ENCODE data around the gene MYL7. TPM values are rescaled to one million over a fixed set of nuclear protein-coding genes. Genes with fewer than 3 reads are reported as not detected.

Gene MYL7
- total RNA-seq: not detected

GRCh38 chr7:44141221-44141850 lies at the start of gene MYL7:
TSS of gene MYL7 (minus strand) at chr7:44141332. CDS start at chr7:44141305, 27 bp downstream.
- no peak for DNase-seq (ENCODE audit: extremely low spot score)
- no peak within 1 kb of the TSS for H3K4me3 ChIP-seq
- no peak for TF ChIP-seq POLR2A (IDR thresholded peaks at IDR 0.05; ENCODE audit: low read depth)
- TF ChIP-seq POLR2AphosphoS5 (IDR thresholded peaks at IDR 0.05): no peak
- no peak for TF ChIP-seq CTCF (IDR thresholded peaks at IDR 0.05)
- no peak for TF ChIP-seq EP300 (IDR thresholded peaks at IDR 0.05)
- no peak within 1 kb of the TSS for H3K27ac ChIP-seq (replicated peaks in 1 of 4)
- H3K9me3 ChIP-seq: no peaks in the 10 kb centered on the region
- peaks cover 0 to 17% (median 4%) of the 10 kb centered on the region in 4 donors for H3K27me3 ChIP-seq
- 90% methylated on average over 4 of the region's 6 CpGs for WGBS
- intact Hi-C loops (cut with DNase I): no loop called here
- peaks cover 13 to 15% (median 14%) of the 10 kb centered on the region in 4 donors for H3K4me1 ChIP-seq
- no peaks in the 10 kb centered on the region for H3K36me3 ChIP-seq

- H3K36me3 ChIP-seq: no peaks in the 10 kb centered on the region
- H3K27me3 ChIP-seq: peaks cover 0 to 30% (median 0%) of the 10 kb centered on the region in 4 donors
- H3K9me3 ChIP-seq: no peaks in the 10 kb centered on the region
- no peak overlapping the region for H3K27ac ChIP-seq (replicated peaks in 1 of 4)
- no peak for DNase-seq (ENCODE audit: extremely low spot score)
- H3K4me3 ChIP-seq: no peak overlapping the region
- no peaks in the 10 kb centered on the region for H3K4me1 ChIP-seq
- TF ChIP-seq CTCF (IDR thresholded peaks at IDR 0.05): no peak
- TF ChIP-seq POLR2AphosphoS5 (IDR thresholded peaks at IDR 0.05): no peak
- no peak for TF ChIP-seq POLR2A (IDR thresholded peaks at IDR 0.05; ENCODE audit: low read depth)
- TF ChIP-seq EP300 (IDR thresholded peaks at IDR 0.05): no peak
- intact Hi-C loops (cut with DNase I): loop anchor here (10.0 kb wide), 1 partner anchor 55 kb away; no protein-coding TSS in a partner anchor
- WGBS: 81% methylated on average over 11 of the region's 14 CpGs
Measured at GRCh38 chr7:44189993-44190872, 49.1 kb upstream of the MYL7 start.

- Histone ChIP-seq H3K4me1 (no peaks in the 10 kb centered on the region), H3K27me3 (peaks cover 0 to 28% (median 0%) of the 10 kb centered on the region in 4 donors), H3K27ac (replicated peaks in 1 of 4) (no peak within 1 kb of the TSS), H3K36me3 (no peaks in the 10 kb centered on the region), H3K4me3 (no peak within 1 kb of the TSS), H3K9me3 (no peaks in the 10 kb centered on the region)
- 90% methylated on average over 4 of the region's 11 CpGs for WGBS
- no peak for DNase-seq (ENCODE audit: extremely low spot score)
- TF ChIP-seq EP300 (IDR thresholded peaks at IDR 0.05) (no peak), POLR2A (IDR thresholded peaks at IDR 0.05; ENCODE audit: low read depth) (no peak), POLR2AphosphoS5 (IDR thresholded peaks at IDR 0.05) (no peak)
- intact Hi-C loops (cut with DNase I): no loop called here
Measured at GRCh38 chr7:44189286-44189992, 48.3 kb upstream of the MYL7 start, which contains the start of gene GCK. TSS of gene GCK (minus strand) at chr7:44189439. CDS start at chr7:44188953, 486 bp downstream.

GRCh38 chr7:44188480-44189225 lies 47.5 kb upstream of the MYL7 start:
- DNase-seq (ENCODE audit: extremely low spot score): no peak
- 91% methylated on average over 9 of the region's 16 CpGs for WGBS
- no peak overlapping the region for H3K27ac ChIP-seq (replicated peaks in 1 of 4)
- intact Hi-C loops (cut with DNase I): no loop called here
- H3K27me3 ChIP-seq: peaks cover 0 to 21% (median 0%) of the 10 kb centered on the region in 4 donors
- no peaks in the 10 kb centered on the region for H3K4me1 ChIP-seq
- TF ChIP-seq POLR2A (IDR thresholded peaks at IDR 0.05; ENCODE audit: low read depth): no peak
- TF ChIP-seq CTCF (IDR thresholded peaks at IDR 0.05): no peak
- TF ChIP-seq POLR2AphosphoS5 (IDR thresholded peaks at IDR 0.05): no peak
- no peak for TF ChIP-seq EP300 (IDR thresholded peaks at IDR 0.05)
- H3K9me3 ChIP-seq: no peaks in the 10 kb centered on the region
- no peak overlapping the region for H3K4me3 ChIP-seq
- H3K36me3 ChIP-seq: no peaks in the 10 kb centered on the region
